Activated naive CD8-positive, alpha-beta T cell treated with anti-CD3 and anti-CD28 coated beads, Interleukin-2, amount 50 U/mL, for 16 hours (primary cell): ENCODE measurements around the gene PDCD1LG2.
"Not testable (repeated sequence)": the region's sequence is repeated elsewhere in the genome, so short reads cannot be mapped to it uniquely, and the experiment has no call there.

Experiments used
- DNase-seq: peaks from one replicate; pipeline ENCODE4 v3.0.0-alpha.2; 2020; ENCODE audit warnings: low read depth, low spot score

PDCD1LG2 gene

DNA sequence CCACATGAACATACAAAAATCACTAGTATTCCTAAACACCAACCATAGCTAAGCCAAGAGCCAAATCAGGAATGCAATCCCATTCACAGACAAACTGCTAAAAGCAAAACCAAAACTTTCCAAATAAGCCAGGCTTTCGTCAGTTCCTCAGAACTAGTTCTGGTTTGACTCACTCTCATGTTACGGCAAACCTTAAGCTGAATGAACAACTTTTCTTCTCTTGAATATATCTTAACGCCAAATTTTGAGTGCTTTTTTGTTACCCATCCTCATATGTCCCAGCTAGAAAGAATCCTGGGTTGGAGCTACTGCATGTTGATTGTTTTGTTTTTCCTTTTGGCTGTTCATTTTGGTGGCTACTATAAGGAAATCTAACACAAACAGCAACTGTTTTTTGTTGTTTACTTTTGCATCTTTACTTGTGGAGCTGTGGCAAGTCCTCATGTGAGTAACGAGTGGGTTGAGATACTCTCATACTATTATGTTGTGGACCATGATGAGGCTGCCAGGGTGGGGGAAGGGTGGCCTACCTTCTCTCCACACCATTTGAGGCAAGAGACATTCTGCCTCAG, at the start of gene PDCD1LG2:
TSS of gene PDCD1LG2 (plus strand) at position 172 of the 572 bp plus-strand sequence. CDS start 12,016 bp downstream, outside the sequence.
- DNase-seq, result no peak

DNA sequence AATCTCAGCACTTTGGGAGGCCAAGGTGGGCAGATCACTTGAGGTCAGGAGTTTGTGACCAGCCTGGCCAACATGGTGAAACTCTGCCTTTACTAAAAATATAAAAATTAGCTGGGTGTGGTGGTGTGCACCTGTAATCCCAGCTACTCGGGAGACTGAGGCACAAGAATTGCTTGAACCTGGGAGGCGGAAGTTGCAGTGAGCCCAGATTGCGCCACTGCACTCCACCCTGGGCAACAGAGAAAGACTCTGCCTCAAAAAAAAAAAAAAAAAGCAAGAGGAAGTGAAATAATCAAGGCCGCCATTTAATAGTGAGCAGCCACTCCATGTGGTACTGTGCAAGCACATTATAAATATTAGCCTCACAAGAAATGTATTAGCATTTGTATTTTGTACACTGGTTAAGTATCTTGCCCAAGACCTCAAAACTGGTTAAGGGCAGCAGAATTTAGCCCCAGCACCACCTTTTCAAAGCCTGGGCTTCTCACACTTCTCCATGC, 45.5 kb upstream of the PDCD1LG2 start:
- DNase-seq, result not testable (repeated sequence)

DNA sequence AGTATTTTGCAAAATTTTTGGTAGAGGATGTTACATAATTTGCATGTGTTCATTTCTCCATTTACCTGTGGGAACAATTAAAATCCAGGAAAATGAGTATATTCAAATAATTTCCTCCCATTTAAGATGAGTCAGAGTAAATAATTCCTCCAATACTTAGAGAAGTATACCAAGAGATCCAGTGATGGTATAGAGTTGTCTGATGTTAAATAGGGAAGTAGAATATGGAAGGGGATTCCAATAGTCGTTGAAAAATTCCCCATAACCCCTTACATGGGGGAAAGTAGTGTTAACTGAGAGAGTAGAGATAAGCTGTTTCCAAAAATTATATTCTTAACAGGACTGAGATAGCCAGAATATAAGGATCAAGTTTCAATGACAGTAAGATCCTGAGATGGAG, 44.3 kb upstream of the PDCD1LG2 start:
- DNase-seq, result no peak

DNA sequence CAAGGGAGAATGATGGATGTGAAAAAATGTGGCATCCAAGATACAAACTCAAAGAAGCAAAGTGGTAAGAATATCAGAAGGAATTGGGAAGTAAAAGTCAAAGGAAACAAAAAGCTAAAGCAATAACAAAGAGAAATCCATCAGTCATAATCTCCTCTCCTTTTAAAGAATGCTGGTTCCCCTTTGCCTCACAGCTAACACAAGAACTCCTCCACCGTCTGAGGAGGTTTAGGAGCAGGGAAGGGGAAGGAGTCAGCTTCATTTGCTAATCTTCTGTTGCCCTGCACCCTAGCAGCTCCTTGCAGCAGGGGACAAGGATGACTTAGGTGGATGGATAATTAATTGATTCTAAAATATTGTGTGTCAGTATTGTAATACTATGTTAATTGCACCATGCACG, 43.6 kb upstream of the PDCD1LG2 start:
- no peak for DNase-seq

DNA sequence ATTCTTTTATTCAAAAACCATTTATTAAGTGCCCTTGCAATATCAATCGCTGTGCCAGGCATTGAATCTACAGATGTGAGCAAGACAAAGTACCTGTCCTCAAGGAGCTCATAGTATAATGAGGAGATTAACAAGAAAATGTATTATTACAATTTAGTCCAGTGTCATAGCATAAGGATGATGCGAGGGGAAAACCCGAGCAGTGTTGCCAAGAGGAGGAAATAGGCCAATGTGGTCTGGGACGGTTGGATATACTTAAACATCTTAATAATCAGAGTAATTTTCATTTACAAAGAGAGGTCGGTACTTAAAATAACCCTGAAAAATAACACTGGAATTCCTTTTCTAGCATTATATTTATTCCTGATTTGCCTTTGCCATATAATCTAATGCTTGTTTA, 41.5 kb upstream of the PDCD1LG2 start:
- no peak for DNase-seq

DNA sequence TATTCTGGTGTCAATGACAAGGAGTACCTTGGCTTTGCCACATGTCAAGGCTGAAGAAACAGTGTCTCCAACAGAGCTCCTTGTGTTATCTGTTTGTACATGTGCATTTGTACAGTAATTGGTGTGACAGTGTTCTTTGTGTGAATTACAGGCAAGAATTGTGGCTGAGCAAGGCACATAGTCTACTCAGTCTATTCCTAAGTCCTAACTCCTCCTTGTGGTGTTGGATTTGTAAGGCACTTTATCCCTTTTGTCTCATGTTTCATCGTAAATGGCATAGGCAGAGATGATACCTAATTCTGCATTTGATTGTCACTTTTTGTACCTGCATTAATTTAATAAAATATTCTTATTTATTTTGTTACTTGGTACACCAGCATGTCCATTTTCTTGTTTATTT, 40.2 kb upstream of the PDCD1LG2 start:
- no peak for DNase-seq

DNA sequence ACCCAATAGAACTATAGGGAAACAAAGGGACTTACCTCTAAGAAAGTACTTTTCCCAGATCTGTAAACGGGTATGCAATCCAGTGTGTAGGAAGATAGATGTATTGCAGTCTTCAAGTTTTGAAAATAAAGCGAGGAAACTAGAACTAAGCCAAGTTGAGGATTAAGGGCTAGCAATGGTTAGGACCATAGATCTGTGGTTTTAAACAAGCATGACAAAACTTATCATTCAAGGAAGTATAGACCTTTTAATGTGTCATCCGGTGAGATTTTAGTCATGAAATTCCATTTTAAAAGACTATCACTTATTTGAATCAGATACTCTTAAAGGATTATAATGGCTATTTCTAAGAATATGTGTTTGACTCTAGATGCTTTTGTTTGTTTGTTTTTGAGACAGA, 39.5 kb upstream of the PDCD1LG2 start:
- DNase-seq, result no peak

DNA sequence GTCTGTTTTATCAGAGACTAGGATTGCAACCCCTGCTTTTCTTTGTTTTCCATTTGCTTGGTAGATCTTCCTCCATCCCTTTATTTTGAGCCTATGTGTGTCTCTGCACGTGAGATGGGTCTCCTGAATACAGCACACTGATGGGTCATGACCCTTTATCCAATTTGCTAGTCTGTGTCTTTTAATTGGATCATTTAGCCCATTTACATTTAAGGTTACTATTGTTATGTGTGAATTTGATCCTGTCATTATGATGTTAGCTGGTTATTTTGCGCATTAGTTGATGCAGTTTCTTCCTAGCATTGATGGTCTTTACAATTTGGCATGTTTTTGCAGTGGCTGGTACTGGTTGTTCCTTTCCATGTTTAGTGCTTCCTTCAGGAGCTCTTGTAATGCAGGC, 34.7 kb upstream of the PDCD1LG2 start:
- DNase-seq, result not testable (repeated sequence)

DNA sequence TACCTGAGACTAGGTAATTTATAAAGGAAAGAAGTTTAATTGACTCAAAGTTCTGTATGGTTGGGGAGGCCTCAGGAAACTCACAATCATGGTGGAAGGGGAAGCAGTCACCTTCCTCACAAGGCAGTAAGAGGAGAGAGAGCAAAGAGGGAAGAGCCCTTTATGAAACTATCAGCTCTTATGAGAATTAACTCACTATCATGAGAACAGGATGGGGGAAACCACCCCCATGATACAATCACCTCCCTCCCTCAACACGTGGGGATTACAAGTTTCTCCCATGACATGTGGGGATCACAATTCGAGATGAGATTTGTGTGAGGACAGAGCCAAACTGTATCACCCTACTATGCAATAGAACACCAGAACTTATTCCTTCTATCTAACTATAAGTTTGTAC, 32.1 kb upstream of the PDCD1LG2 start:
- no peak for DNase-seq

DNA sequence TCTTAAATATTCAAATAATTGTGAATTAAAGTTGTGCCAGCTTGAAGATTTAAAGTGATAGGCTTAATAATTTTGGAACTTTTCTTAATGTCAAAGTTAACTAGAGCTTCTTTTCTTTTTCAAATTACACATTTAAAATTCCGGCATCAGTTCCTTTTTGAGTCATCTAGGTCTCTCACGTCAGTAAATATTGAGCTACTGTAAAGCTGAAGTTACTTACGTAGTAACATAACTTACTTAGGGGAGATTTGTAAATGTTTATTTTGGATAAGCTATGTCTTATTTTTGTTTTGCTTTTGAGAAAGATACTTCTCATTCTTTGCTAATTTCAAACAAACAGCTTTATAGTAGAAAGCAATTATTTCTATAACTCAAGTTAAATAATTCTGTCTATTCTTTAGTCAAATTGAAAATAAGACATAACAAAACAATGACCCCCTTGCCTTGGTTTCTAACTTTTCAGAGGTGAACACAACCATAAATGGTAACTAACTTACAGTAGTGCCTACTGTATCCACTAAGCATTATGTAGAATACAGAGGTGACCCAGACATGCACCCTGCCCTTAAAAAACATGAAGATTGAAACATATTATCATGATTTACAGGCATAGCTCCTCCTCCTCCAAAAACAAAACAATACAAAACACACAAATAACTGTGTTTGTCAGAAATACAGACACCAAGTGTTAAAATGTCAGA, 30.2 kb upstream of the PDCD1LG2 start:
- DNase-seq, result no peak

DNA sequence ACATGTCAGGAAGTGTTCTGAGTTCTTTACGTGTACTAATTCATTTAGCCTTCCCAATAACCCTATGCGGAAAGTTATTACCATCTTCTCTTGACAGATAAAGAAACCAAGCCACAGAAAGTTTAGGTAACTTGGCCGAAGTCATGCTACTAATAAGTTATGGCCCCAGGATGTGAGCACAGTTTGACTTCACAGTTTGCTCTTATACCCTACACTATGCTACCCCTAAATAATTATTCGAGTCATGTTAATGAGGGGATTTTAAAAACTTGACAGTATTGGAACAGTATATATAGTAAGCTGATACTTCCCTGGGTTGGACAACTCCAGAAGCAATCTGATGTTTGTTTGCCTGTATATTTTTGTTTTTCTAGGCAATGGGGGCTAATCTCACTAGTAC, 29.4 kb upstream of the PDCD1LG2 start:
- no peak for DNase-seq

DNA sequence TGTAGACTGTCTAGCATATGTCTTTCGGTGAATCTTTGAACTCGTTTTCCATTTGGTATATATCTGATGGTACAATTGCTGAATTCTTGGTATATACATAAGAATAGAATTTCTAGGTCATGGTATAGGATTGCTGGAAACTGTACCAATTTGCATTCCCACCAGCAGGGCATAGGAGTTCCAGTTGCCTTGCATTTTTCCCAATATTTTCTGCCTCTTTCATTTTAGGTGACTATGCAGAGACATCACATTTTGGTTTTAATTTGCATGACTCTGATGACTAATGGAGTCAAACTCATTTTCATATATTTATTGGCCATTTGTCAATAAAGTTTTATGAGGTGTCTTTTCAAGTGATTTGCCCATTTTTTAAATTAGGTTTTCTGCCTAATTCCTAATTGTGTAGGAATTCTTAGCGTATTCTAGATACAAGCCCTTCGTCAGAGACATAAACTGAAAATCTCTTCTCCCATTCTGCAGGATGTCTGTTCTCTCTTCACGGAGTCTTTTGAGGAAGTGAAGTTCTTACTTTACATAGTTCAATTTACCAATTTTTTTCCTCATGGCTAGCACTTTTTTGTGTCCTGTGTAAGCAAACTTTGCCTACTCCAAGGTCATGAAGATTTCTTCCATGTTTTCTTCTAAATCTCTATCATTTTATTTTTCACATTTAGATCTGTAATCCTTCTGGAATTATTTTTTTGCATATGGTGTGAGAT, 28.9 kb upstream of the PDCD1LG2 start:
- DNase-seq, result no peak

DNA sequence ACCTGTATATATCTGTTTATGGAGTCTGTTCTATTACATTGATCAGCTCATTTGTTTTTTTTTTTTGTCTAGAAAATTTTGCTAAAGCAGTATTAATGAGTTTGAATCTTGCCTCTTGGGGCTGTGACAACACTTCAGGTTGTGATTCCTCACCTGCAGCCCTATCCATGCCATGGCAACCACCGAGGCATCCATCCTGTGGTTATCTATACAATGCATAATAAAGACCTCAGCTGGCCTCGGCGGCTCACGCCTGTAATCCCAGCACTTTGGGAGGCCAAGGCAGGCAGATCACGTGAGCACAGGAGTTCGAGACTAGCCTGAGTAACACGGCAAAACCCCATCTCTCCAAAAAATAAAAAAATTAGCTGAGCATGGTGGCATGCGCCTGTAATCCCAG, 28.1 kb upstream of the PDCD1LG2 start:
- no peak for DNase-seq

DNA sequence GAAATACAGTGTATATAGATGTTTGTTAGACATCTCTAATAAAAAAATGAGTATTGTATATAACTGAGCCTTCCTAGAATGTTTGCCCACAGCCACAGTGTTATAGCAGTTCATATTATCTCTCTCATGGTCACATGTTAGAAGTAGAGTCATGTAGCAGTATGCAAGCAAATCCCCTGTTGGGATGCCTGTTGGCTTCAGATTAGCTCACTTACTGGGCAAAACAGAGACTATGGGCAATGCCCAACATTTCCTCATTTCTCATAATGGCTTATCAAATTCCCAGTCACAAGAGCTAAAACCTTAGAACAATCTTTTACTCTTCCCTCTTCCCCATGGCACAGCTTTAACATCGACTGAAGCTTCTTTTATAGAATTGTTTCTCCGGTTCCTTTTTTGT, 27.0 kb upstream of the PDCD1LG2 start:
- DNase-seq, result no peak

DNA sequence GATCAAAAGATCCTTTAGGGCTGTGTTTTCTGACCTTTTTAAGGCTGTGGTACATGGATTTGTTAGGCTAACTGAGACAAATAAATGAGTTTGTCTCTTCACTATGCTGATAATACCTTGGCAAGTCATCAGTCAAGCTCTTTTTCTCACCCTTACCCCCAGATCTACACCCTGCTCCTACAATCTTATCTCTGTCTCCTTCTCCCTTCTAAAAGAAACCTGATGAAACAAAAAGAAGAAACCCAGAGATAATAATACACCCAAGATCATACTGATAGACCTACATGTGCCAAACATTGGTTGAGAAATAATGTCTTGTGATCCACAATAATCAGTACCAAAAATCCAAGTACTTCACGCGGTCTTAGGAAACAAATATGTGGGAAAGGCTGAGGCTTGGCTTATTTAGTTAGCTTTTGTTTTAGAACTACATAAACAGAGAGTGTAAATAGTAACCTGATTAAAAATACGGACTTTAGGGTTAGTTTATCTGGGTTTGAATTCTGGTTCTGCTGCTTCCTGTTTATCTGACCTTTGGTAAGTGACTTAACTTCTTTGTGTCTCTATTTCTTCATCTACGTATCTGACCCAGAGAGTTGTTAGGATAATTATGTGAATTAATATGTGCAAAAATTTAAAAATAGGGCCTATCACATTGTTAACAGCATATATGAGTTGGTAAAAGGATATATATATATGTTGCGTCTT, 24.8 kb upstream of the PDCD1LG2 start:
- no peak for DNase-seq

DNA sequence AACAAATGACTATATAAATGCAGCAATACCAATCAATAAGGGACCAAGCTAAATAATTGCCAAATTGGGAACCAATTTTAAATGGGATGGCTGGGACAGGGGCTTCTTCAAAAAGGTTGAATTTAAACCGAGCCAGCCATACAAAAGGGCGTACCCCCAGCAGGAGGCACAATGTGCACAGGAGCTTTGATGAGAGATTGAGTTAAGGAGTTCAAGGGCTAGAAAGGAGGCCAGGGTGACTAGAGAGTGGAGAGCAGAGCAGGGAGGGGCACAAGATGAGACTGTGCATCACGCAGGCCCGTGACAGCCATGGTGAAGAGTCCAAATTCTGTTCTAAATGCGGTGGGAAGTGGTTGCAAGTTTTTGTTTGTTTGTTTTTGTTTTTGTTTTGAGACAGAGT, 23.3 kb upstream of the PDCD1LG2 start:
- no peak for DNase-seq

DNA sequence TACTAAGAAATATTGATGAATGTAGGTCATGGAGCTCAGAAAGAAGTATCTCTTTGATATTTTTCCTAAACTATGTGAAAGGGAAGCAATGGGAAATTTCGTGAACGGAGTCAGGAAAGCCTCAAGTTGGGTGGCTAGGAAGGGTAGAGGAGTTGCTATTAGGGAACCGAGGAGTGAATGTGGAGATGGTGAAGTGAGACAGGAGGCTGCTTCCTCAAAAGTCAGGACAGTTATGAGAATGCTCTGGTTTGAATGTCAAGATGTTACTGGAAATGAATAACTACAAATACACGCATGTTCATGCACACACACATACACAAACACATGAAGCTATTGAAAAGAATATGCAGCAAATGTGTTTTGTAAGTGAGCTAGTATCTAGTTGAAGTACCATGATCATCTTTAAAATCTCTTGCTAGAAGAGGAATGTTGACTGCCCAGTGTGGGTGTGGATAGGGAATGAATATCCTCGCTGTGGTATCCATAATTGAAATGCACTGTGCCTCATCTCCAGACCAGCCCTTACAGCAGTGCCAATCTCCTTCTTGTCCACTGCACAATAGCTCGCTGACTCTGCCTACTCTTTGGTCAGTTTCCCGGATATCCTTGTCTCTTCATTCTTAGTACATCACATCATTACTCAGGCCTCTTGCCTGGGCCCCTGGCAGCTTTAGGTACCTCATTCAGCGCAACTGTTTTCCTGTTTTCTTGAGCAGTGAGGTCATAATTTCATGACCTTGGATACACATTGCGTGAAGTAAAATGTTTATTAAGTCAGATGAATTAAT, 21.9 kb upstream of the PDCD1LG2 start:
- DNase-seq, result no peak

DNA sequence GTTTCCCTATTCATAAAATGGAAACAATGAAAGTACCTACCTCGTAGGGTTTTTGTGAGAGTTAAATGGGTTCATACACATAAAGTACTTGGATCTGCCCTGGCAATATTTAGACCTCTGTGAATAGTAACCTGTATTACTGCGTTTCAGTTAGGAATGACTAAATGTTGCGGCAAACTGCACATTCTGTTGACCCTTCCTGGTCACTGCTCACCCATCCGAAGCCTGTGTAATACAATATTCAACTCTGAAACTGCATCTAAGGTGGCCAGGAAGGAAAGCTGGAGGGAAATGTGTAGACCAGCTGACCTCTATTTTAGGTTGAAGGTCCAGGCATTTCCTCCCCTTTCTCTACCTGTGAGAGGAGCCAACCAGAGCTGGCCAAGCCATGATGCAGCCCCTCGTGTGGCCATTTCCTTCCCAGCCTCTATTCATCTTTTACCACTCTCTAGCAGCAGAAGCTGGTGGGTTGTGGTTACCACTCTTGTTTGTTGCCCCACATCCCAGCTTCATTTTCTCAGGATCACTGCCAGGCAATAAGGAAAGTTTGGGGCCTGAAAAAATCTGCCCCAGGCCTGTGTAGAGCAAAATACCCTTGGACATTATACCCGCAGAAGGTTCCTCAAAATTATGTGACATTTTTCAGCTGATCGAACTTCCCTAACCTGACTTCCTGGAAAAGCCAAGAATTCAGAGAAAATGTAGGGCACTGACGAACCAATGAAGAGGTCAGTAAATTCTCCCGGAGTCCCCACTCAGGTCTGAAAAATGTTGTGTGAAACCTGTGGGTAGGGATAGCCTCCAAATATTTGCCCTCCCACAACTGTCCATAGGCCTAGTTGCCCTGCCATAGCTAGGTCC, 20.5 kb upstream of the PDCD1LG2 start:
- no peak for DNase-seq

DNA sequence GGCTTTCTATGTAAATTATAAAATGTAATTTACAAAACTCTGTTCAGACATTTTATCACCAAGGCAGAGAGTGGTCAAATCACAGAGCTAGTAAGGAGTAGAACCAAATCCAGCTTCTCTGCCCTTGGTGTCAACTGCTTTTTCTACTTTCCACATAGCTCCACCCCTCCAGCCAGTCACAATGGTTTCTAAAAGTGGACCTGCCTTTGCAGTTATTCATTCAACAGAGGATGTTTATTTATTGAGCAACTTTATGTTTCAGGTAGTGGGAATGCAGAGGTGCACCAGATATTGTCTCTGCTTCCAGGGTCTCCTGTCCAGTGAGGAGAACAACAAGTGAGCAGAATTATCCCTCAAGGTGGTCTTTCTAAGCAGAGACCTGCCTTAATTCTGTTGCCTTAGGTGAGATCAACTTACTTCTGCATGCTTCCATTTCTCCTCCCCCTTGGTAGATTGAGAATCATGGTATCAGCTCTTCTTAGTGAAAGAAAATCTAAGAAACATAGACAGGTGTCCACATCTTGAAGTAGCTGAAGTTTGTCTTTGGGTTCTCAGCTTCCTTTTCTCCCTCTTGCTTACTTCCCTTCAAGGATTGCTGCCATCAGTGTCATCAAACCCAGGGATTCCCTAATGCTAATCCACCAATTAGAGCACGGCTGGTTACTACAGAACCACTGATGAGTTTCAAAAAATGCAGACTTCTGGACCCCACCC, 17.2 kb upstream of the PDCD1LG2 start:
- DNase-seq, result no peak
